Measurements from ENCODE around the gene DRICH1.

GRCh38 chr22:23675502-23676415 is 43.6 kb upstream of the DRICH1 start:
- TF ChIP-seq CTCF (IDR thresholded peaks at IDR 0.05; ENCODE audit: control extremely low read depth in 1 of 3, insufficient read depth in 1 of 3, low read depth in 1 of 3, low read length in 3 of 3) (no peak), BRCA1 (IDR thresholded peaks at IDR 0.05; ENCODE audit: low read depth, low read length) (no peak), EZH2 (IDR thresholded peaks at IDR 0.05; ENCODE audit: low read depth, low read length, severe bottlenecking) (no peak), FOSL1 (IDR thresholded peaks at IDR 0.05; ENCODE audit: insufficient read depth, low read depth, low read length) (no peak)

Data from H1 (cell line).